SIG-M5 treated with dmso at 0.1 percent for 504 hours (cell line): ENCODE results near the gene ISLR.

Experiments used
- DNase-seq: peaks from one replicate; lab custom pipeline; 2025; ENCODE audit not compliant: unreplicated experiment; lab: John Stamatoyannopoulos, UW

Gene ISLR

GRCh38 chr15:74192751-74193150 lies 19.2 kb downstream of the ISLR start:
- DNase-seq: no peak

GRCh38 chr15:74193299-74193718 lies 19.8 kb downstream of the ISLR start:
- DNase-seq: no peak

GRCh38 chr15:74193905-74194304 lies 20.4 kb downstream of the ISLR start:
- no peak for DNase-seq

- DNase-seq: no peak
These were observed 21.4 kb downstream of the ISLR start for GRCh38 chr15:74194572-74195559.

GRCh38 chr15:74196175-74196574 lies 22.7 kb downstream of the ISLR start:
- no peak for DNase-seq

- no peak for DNase-seq
These were observed 23.9 kb downstream of the ISLR start for GRCh38 chr15:74197176-74197965.

DNA sequence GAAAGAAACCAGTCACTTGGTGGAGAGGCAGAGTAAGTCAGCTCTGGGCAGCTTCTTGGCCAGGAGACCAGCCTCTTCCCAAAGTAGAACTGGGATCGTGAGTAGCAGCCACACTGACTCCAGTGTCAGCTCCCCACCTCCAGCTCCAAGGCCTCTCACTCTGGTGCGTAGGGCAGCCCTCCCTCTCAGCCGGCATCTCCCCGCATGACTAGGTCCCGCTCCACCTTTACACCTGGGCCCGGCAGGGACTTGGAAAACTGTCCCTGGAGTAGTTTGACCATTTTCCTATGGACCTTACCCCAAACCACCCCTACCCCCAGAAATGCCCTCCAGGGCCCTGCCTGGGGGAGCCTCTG lies 25.8 kb downstream of the ISLR start:
- no peak for DNase-seq

GRCh38 chr15:74200412-74200815 lies 26.9 kb downstream of the ISLR start:
- DNase-seq: peak; percentile 37

- DNase-seq: no peak
These were observed 27.4 kb downstream of the ISLR start for GRCh38 chr15:74200871-74201419.

GRCh38 chr15:74201710-74202420 lies 28.4 kb downstream of the ISLR start:
- no peak for DNase-seq

GRCh38 chr15:74202452-74203401 lies 29.2 kb downstream of the ISLR start, which contains the start of gene STRA6:
Gene STRA6, minus strand, starts transcription at chr15:74202787. Its CDS starts 520 bp downstream, at chr15:74202267.
- peak; percentile 25 for DNase-seq

- DNase-seq: no peak
These were observed 30.5 kb downstream of the ISLR start for GRCh38 chr15:74203914-74204431.

GRCh38 chr15:74205582-74205947 lies 32.1 kb downstream of the ISLR start:
- no peak for DNase-seq

- DNase-seq: no peak
These were observed 33.3 kb downstream of the ISLR start for GRCh38 chr15:74206801-74207281.

- no peak for DNase-seq
These were observed 34.3 kb downstream of the ISLR start for GRCh38 chr15:74207652-74208440.

DNA sequence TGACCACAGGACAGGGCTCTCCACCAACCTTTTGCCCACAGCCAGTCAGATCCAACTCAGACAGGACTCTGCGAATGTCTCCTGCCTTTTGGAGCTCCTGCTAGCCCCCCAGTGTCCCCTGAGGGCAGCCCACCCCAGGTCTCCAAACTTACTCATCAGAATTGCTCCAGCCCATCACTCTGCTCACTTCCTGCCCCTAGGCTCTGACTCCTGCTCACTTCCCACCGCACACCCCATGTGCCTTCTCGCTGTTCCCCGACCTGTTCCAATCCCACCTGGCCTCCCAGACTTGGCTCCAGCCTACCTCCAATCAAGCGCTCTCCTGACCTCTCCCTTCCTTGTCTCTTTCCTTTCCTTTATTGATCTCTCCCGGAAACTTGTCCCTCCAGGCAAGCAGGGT lies 35.0 kb downstream of the ISLR start:
- no peak for DNase-seq

GRCh38 chr15:74208901-74209559 lies 35.5 kb downstream of the ISLR start:
- no peak for DNase-seq

GRCh38 chr15:74209560-74209958 lies 36.0 kb downstream of the ISLR start:
- DNase-seq: no peak
